ENCODE data around the gene KCNIP2.

The KCNIP2 gene

DNA sequence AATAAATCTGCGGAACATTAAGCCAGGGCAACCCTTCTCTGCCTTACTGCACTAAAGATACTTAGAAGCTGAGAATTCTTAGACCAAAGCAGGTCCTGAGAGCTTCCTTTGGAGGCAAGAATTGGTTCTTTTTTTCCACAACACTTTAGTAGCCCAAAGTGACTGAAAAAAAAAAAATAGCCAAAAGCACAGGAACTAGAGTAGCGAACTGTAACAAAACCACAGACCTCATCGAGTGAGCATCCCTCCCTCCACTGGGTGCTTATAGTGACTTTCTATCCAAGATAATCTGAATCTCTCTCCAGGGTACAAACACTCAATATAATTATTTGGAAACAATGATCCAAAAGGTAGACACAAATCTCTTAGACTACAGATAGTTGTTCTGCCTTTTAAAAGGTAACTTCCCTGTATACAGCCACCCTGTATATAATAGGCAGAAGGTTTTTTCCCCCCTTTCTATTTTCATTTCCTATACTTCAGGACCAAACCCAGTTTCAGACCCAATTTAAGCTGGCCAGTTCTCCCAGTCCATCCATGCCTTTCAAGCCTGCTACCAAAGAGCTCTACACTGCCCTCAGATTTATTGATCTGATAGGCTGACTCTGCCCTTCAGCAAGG is 31.6 kb upstream of the KCNIP2 start:
- H3K36me3 Mint-ChIP-seq (ENCODE audit: low read depth), result peaks cover 11% of the 10 kb centered on the region
- H3K4me1 Mint-ChIP-seq, result no peaks in the 10 kb centered on the region
- no peak overlapping the region for H3K4me3 Mint-ChIP-seq
- H3K27ac Mint-ChIP-seq, result no peak overlapping the region
- TF ChIP-seq, protein P1, sequence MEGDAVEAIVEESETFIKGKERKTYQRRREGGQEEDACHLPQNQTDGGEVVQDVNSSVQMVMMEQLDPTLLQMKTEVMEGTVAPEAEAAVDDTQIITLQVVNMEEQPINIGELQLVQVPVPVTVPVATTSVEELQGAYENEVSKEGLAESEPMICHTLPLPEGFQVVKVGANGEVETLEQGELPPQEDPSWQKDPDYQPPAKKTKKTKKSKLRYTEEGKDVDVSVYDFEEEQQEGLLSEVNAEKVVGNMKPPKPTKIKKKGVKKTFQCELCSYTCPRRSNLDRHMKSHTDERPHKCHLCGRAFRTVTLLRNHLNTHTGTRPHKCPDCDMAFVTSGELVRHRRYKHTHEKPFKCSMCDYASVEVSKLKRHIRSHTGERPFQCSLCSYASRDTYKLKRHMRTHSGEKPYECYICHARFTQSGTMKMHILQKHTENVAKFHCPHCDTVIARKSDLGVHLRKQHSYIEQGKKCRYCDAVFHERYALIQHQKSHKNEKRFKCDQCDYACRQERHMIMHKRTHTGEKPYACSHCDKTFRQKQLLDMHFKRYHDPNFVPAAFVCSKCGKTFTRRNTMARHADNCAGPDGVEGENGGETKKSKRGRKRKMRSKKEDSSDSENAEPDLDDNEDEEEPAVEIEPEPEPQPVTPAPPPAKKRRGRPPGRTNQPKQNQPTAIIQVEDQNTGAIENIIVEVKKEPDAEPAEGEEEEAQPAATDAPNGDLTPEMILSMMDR (IDR thresholded peaks at IDR 0.05; ENCODE audit: unreplicated experiment in 3 of 3), result no peak
- no peaks in the 10 kb centered on the region for H3K9me3 Mint-ChIP-seq
- H3K27me3 Mint-ChIP-seq (ENCODE audit: low read depth), result no peaks in the 10 kb centered on the region

DNA sequence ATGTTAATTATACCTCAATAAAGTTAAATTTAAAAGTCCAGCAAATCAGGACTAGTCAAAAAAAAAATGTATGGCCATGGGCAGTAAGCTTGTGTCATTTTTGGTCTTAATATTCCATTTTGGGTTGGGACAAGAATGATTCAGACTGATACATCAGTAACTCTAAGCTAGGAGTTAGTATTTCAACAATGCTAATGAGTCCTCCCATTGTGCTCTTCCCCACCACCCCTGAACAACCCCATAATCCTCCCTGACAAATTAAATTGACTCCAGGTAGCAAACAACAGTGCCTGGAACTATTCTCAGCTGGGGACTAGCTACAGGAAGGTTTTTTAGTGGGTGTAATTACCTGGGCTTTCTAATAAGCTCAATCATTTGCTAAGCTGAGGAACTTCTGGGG is 30.7 kb upstream of the KCNIP2 start:
- TF ChIP-seq, protein P1 (IDR thresholded peaks at IDR 0.05; ENCODE audit: unreplicated experiment in 3 of 3), result no peak
- no peaks in the 10 kb centered on the region for H3K9me3 Mint-ChIP-seq
- no peaks in the 10 kb centered on the region for H3K27me3 Mint-ChIP-seq (ENCODE audit: low read depth)
- H3K36me3 Mint-ChIP-seq (ENCODE audit: low read depth), result peaks cover 7% of the 10 kb centered on the region
- H3K27ac Mint-ChIP-seq, result no peak overlapping the region
- H3K4me3 Mint-ChIP-seq, result no peak overlapping the region
- no peaks in the 10 kb centered on the region for H3K4me1 Mint-ChIP-seq

DNA sequence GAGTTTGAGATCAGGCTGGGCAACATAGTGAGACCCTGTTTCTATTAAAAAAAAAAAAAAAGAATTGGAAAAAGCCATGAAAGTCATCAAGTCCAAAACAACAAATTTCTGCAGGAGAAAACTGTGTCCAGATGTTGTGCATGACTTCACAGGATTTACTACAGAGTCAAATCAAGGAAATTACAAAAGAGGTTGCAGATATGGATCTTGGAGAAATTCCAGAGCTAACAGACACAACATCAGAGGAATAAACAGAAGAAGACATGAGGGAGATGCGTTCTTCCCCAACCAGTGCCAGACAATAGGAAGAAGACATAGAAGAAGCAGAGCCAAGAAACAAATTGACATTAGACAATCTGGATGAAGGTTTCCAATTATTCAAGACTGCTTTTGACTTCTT is 24.3 kb upstream of the KCNIP2 start:
- TF ChIP-seq, protein P1 (IDR thresholded peaks at IDR 0.05; ENCODE audit: unreplicated experiment in 3 of 3), result no peak
- Mint-ChIP-seq H3K36me3 (ENCODE audit: low read depth) (peaks cover 30% of the 10 kb centered on the region), H3K27ac (no peak overlapping the region), H3K9me3 (peaks cover 8% of the 10 kb centered on the region), H3K27me3 (ENCODE audit: low read depth) (no peaks in the 10 kb centered on the region), H3K4me1 (no peaks in the 10 kb centered on the region), H3K4me3 (no peak overlapping the region)

DNA sequence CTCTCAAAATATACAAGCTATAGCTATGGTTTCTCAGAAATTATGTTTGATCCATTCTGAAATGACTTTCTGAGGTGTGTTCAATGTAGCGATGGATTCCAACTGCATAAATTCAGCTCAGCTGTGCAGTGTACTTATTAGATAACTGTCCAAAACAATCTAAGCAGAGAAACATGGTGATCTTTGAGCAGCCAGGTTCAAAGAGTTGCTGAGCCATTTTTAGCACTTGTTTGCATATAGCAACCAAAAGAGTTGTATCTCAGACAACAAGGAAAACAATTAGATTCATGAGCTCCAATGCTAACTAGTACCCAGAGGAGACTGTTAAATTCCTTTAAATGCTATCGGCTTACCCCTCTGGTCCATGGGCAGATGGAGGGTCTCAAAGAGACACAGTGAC is 15.9 kb upstream of the KCNIP2 start:
- TF ChIP-seq, protein P1 (IDR thresholded peaks at IDR 0.05; ENCODE audit: unreplicated experiment in 3 of 3), result no peak
- Mint-ChIP-seq H3K9me3 (peaks cover 22% of the 10 kb centered on the region), H3K27me3 (ENCODE audit: low read depth) (no peaks in the 10 kb centered on the region), H3K27ac (no peak overlapping the region), H3K36me3 (ENCODE audit: low read depth) (peaks cover 47% of the 10 kb centered on the region), H3K4me1 (no peaks in the 10 kb centered on the region), H3K4me3 (no peak overlapping the region)

DNA sequence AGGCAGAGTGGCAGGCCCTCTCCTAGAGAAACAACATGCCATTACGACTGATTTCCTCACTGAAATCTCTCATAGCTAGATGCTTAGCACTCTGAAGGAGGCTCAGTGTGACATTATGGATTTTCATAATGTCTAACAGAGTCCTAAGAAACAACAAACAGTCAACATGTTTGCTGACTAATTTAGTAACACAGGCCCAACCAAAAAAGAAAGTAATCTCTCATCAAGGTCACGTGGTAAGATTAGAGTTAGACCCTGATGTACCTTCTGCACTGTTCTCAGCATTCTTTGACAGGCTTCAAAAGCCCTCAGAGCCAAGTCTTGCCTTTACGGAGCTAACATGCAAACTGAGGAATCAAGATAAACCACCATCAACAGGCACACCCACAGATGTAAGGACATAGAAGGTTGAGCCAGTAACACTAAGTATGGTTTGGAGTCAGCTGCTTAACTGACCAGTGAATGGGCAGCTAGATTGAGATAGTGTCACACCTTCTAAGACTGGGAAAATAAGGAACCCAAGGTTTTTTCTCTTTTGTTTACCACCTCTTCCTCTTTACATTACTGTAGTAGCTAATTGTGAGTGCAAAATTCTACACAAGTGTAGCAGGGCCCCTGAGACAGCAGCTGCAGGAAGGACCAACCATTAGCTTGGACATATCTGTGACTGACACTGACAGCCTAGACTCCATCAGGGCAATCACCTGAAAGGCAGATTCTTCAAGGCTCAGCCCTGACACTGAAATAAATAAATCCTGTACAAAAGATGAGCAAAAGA is 15.3 kb upstream of the KCNIP2 start:
- Mint-ChIP-seq H3K4me3 (no peak overlapping the region), H3K27me3 (ENCODE audit: low read depth) (no peaks in the 10 kb centered on the region), H3K36me3 (ENCODE audit: low read depth) (peaks cover 41% of the 10 kb centered on the region), H3K9me3 (peaks cover 22% of the 10 kb centered on the region), H3K4me1 (no peaks in the 10 kb centered on the region), H3K27ac (no peak overlapping the region)
- TF ChIP-seq, protein P1 (IDR thresholded peaks at IDR 0.05; ENCODE audit: unreplicated experiment in 3 of 3), result no peak
